ENCODE data around the gene CLDN34.
A peak's percentile ranks its signal among the peaks of the same experiment; 100 is the strongest.

The CLDN34 gene, protein sequence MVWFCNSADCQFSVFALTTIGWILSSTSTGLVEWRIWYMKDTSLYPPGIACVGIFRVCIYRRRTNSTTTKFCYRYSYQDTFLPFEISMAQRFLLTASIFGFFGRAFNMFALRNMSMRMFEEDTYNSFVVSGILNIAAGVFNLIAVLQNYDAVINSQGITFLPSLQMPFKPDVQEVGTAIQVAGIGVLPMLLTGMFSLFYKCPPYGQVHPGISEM

DNA sequence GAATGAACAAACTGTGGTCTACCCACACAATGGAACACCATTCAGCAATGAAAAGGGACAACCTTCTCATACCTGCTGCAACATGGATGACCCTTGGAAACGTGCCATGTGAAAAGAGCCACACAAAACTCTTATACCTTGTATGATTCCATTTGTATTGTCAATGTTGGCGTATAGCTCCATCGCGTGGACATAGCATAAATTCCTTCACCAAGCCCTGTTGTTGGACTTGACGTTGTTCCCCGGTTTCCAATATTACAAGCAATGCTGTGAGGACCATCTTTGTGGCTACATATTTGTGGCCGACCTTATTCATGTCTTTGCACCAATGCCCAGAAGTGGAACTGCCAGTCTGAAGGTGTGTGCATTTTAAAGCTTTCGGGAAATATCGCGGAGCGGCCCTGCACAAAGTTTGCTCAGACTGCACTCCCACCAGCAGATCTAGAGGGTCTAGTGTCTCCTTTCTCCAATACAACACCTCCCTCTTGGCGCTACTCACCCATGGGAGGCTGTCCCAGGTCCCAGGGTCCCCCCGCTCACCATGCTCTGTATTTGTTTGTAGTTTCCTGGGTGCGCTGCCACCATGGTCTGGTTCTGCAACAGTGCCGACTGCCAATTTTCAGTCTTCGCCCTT lies at the start of gene CLDN34:
Gene CLDN34 (plus strand): TSS at position 584 of the 634 bp plus-strand sequence. CDS start 0 bp downstream, at position 584.
- DNase-seq (ENCODE audit: low read depth) = no peak

DNA sequence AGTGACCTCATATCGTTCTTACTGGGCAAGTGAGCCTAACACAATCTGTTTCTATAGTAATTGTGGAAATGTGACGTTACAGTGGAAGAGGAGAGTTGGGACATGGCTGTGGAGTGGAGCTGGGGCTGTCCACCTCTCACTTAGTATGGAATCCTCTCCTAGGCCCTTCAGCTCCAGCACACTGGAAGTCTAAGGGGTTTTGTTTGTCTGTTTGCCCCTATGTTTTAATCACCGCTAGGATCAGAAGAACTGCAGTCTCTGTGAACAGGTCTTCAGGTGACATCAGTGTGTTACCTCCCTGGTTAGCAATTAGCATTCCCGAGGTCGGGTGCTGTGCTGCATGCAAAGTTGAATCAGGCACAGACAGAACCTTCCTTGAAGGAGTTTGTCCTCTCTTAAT lies 49.3 kb upstream of the CLDN34 start:
- no peak for DNase-seq (ENCODE audit: low read depth)

DNA sequence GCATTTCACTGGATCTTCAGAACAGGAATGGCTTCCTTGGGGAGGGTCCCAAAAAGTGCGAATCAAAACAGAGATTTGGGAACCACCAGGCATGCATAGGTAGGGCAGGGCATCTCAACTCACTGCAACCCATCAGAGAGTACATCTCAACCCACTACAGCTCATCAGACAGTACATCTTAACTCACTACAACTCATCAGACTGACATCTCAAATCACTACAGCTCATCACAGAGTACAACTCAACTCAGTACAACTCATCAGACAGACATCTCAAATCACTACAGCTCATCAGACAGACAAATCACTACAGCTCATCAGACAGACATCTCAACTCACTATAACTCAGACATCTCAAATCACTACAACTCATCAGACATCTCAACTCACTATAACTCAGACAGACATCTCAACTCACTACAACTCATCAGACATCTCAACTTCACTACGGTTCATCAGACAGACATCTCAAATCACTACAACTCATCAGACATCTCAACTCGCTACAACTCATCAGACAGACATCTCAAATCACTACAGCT lies 47.5 kb upstream of the CLDN34 start:
- no peak for DNase-seq (ENCODE audit: low read depth)

DNA sequence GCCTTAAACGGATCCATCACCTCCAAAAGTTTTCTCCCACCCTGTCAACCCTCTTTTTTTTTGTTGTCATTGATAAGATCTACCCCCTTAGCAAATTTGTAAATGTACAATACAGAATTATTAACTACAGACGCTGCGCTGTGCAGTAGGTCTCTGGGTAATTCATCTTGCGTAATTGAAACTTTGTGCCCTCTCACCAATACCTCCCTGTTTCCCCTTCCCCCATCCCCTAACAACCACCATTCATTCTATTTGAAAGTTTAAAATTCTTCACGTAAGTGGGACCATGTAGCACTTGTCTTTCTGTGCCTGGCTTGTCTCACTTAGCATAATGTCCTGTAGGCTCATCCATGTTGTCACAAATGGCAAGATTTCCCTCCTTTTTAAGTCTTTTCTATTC lies 45.8 kb upstream of the CLDN34 start:
- no peak for DNase-seq (ENCODE audit: low read depth)

DNA sequence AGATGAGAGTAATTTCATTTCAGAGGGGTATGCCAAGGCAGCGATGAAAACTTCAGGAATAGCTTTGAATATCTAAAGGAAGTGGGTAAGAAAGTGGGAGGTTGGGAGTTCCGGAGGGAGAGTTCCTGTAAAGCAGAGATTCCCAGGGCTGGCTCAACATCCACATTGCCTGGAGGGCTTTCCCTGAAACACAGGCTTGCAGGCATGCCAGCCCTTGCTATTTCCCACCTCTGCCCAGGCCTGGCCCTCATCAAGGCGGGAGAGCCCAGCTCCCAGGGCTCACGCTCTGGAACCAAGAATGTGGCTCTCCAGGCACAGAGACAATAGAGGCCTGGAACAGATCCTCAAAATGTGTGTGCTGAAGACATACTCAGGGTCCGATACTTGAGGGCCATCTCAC lies 43.8 kb upstream of the CLDN34 start:
- no peak for DNase-seq (ENCODE audit: low read depth)

DNA sequence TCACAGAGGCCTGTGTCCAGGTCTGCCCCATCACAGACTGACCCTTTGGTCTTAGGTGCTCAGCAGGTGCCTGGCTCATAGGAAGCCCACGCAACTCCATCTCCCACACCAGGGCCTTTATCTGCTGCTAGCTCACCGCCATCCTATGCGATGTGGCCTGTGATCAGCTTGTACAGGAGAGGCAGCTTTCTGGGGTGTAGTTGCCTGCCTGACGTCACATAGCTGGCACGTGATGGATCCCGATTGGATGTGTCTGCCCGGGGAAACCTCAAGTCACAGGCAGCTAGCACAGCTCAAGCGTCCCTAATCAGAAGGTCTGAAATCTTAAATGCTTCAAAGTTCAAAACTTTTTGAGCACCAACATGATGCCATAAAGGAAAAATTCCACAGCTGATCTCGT lies 41.2 kb upstream of the CLDN34 start:
- DNase-seq (ENCODE audit: low read depth) = no peak

DNA sequence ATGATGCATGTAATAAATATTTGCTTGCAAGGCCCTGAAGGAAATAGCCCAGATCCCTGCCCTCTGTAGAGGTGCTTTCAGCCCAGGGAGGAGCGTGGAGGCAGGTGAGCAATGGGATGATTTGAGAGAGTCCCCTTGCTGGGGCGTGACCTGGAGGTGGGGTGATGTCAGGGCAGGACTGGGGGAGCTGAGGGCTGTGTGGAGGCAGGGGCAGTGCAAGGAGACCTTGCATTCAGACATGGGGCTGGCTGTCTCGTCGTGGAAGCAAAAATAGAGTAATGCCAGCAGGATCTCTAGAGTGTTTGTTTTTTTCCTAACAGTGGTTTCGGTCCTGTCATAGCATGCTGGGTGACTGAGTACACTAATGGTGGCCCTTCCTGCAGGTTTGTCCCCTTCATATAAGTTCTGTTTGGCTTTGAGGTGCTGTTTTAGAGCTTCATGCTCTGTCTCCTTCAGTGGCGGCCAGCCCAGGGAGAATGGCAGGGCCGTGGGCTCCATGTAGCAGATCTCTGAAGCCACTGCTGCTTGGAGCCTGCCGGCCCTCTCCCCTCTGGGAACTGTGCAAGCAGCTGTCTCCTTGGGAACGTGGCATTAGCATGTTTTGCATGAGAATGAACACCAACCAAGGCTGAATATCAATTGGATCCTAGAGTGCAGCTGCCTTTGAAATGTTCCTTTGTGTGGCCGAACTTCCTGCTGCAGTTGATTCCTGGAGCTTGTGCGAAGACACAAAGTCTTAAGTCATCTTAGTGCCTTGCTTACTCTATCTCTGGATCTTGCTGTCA lies 39.3 kb upstream of the CLDN34 start:
- DNase-seq (ENCODE audit: low read depth) = no peak

DNA sequence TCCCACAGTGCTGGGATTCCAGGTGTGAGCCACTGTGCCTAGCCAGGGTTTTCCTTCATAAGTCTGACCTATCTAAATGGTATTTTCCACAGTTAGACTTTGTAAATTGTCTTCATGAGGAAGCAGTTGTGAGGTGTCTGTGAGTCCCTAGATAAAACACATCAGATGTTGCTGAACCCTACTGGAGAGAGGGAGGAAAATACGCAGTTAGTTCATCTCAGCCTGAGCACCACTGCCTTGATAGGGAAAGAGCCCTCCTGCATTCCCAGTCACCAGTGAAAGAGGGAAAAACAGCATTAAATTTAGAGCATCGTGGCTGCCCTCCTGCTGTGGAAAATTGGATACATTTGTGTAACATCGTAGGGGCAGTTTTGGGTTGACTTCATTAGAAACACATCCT lies 31.7 kb upstream of the CLDN34 start:
- DNase-seq (ENCODE audit: low read depth) = no peak

DNA sequence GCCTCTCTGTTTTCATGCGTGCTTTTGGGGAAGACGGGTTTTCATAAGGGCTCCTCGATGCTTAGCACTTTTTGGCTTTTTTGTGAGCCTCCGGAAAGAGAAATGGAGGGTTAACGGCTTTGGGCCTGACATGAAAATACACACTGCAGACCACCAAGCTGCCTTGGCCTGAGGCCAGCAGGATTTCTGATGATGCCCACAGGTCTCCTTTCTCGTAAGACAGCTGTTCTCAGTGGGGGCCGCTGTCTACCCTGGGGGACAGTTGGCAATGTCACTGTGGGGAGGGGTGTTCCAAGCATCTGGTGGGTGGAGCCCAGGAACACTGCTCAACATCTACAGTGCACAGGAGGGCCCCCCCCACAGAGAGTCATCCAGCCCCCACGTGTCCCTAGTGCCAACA lies 29.4 kb upstream of the CLDN34 start:
- no peak for DNase-seq (ENCODE audit: low read depth)

DNA sequence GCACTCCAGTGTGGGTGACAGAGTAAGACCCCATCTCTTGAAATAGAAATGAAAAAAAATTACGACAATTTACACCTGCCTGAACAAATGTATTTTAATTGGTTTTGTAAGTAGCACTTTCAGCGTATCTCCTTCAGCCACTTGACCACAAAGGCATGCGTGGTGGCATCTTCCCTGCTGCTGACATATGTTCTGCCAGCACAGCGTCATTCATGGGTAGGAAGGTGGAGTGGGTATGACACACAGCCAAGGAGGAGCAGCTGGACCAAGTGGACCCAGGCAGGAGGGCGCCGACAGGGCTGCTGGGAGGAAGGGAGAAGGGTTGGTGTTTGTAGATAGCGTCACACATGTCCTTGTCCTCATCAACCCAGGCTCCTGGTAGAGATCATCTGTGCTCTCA lies 28.6 kb upstream of the CLDN34 start:
- DNase-seq (ENCODE audit: low read depth) = no peak

DNA sequence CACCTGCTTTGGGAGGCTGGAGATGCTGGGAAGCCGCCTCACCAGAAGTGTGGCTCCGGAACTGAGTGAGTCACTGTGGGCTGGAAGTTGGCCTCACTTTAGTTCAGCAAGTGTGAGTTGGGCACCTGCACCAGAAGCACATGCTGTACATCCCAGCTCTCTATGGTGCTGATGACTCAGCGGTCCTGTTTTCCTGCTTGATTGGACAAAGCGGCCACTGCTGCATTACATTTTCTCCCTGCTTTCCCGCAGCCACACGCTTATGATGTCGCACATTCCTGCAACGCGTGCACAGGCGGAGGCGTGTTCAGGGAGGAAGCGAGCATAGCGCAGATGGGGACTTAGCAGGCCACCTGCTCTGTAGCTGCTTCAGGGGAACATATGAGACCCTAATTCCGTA lies 26.7 kb upstream of the CLDN34 start:
- no peak for DNase-seq (ENCODE audit: low read depth)

DNA sequence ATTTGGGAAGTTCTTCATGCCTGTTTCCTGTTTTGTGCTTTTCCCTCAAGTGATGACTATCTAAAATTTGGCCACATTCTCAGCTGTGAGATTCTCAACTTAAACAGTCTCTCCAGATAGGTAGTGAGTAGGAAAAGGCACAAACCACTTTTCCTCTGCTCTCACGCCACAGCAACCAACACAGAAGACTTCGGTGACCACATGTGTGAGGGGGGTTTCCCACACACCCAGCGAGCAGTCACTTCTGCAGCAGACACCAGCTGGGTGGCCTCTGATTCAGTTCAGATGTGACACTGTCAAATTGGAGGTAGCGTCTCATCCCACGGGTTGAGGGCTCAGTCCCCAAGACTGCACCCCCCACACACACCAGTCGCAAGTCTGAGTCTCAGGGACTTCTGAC lies 25.1 kb upstream of the CLDN34 start:
- no peak for DNase-seq (ENCODE audit: low read depth)

DNA sequence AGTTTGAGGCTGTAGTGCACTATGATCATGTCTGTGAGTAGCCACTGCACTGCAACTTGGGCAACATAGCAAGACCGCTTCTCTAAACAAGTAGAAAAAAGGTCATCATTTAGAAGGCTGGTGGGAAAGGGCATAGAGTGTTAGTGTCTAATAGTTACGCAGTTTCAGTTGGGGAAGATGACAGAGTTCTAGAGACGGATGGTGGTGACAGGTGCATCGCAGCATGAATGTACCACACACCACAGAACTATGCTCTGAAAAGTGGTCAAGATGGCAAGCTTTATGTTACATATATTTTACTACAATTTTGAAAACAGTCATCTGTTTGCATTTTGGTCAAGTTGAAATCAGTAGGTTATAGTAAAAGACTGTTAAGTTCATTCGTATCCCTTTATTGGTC lies 23.7 kb upstream of the CLDN34 start:
- DNase-seq (ENCODE audit: low read depth) = no peak

DNA sequence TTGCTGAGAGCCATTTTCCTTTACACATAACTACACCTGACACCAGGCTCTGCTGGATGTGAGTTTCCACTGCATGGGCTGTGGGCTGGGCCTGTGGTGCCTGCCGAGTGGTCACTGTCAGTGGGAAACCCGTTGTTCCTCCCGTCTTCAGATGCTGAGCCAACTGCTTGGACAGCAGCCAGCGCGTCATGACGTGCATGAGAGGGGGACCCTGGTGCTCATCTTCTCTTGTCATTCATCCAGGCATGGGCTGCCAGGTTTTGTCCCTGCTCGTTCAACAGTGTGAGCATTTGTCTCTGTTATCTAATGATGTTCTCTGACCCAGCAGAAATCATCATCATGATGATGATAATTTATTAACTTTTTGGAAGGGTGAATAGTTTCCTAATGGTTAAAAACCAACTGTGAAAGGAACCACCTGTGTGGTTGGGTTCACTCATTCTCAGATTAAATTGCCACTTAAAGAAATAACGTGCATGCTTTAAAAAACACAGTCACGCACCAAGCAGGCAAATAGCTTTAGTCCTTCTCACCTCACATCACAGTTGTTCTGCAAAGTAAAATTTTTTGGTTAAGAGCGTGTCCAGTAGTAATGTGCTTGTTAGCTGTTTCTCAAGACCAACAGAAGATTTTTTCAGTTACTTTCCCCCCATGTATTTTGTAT lies 19.9 kb upstream of the CLDN34 start:
- no peak for DNase-seq (ENCODE audit: low read depth)

DNA sequence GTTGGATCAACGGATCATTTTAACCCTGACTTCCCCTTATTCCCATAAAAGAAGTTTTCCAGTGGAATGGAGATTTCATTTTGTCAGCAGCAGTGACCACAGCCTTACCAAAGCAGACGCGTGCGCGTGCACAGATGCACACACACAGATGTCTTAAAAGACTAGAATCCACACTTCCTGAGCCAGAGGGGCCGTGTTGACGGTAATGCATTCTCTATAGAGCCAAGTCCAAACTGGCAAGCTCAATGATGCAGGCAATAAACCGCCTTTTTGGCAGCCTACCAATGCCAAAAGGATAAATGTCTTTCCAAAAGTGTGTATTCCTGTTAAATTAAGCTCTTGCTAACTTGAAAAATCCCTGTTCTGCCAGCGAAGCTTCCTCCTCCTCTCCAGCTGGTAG lies 18.8 kb upstream of the CLDN34 start:
- DNase-seq (ENCODE audit: low read depth) = no peak

DNA sequence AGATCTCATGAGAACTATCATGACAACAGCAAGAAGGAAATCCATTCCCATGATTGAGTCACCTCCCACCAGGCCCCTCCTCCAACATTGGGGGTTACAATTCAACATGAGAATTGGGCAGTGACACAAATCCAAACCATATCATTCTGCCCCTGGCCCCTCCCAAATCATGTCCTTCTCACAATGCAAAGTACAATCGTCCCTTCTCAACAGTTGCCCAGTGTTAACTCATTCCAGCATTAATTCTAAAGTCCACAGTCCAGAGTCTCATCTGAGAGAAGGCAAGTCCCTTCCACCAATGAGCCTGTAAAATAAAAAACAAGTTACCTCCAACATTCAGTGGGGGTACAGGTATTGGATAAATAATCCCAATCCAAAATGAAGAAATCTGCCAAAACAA lies 14.9 kb upstream of the CLDN34 start:
- DNase-seq (ENCODE audit: low read depth) = no peak

DNA sequence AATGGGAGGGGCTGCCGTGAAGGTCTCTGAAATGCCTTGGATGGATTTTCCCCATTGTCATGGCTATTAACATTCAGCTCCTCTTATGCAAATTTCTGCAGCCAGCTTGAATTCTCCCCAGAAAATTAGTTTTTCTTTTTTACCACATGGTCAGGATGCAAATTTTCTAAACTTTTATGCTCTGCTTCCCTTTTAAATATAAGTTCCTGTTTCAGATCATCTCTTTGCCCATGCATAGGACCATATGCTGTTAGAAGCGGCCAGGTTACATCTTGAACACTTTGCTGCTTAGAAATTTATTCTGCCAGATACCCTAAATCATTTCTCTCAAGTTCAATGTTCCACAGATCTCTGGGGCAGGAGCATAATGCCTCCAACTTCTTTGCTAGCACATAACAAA lies 13.8 kb upstream of the CLDN34 start:
- DNase-seq (ENCODE audit: low read depth) = no peak

DNA sequence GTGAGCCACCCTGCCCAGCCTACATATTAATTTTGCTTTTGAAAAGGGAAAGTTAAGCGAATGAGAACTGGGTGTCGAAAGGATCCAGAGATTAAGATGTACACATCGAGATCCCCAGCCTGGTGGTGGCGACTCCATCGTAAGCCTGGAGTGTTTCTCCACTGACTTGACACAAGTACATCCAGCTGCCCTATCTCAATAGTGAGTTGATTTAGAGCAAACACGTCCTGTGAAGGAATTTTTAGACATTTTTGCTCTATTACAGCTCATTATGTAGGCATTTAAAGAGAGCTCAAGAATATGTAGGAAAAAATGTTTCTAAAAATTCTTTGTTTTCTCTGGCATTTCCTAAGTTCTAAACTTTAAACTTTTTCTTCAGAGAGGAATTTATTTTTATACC lies 11.7 kb upstream of the CLDN34 start:
- DNase-seq (ENCODE audit: low read depth) = peak; percentile 27

DNA sequence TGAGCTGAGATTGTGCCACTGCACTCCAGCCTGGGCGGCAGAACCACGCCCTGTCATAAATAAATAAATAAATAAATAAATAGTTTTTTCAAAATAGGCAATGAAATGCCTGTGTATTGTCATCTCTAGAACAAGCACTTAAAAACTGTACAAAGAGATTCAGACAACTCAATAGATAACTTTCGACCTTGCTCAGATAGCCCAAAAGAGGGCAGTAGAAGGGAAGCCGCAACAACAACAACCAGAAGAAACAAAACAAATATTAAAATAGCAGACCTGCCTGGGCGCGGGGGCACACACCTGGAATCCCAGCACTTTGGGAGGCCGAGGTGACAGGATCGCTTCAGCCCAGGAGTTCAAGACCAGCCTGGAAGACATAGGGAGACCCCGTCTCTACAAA lies 9.4 kb upstream of the CLDN34 start:
- no peak for DNase-seq (ENCODE audit: low read depth)

DNA sequence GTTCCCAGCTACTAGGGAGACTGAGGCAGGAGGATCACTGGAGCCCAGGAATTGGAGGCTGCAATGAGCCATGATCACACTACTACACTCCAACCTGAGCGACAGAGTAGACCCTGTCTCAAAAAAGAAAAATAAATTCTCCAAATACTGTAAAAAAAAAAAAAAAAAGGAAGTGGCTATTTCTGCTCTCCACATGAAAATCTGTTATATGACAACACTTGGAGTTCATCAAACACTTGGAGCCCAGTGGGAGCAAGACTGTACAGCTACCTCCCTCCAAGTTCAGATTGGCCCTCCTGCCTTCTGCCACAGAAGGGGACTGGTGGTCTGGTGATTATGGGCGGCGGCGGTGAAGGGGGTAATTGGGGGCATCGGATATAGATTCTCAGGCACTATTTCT lies 9.0 kb upstream of the CLDN34 start:
- no peak for DNase-seq (ENCODE audit: low read depth)

DNA sequence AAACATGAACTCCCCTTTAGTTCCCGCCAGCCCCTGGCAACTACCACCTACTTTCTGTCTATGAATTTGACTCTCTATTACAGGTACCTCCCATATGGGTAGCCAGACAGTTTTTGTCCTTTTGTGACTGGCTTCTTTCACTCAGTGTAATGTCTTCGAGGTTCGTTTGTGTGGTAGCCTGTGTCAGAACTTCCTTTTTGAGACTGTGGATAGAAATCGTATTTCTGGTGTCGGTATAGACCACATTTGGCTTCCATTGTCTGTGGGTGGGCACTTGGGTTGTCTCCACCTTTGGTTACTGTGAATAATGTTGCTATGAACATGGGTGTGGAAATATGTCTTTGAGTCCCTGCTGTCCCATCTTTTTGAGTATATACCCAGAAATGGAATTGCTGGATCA lies 5.4 kb upstream of the CLDN34 start:
- no peak for DNase-seq (ENCODE audit: low read depth)

DNA sequence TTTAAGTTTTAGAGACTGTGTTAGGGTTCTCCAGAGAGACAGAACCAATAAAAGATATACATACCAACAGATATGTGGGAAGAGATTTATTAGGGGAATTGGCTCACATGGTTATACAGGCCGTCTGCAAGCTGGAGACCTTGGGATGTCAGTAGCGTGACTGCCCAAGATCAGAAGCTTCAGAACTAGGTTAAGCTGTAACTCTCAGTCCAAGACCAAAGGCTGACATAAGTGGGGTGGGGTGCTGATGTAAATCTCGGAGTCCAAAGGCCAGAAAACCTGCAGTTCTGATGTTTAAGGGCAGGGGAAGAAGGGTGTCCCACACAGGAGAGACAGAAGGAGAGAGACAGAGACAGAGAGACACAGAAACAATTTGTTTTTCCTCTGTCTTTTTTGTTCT lies 10.5 kb downstream of the CLDN34 start:
- DNase-seq (ENCODE audit: low read depth) = no peak

DNA sequence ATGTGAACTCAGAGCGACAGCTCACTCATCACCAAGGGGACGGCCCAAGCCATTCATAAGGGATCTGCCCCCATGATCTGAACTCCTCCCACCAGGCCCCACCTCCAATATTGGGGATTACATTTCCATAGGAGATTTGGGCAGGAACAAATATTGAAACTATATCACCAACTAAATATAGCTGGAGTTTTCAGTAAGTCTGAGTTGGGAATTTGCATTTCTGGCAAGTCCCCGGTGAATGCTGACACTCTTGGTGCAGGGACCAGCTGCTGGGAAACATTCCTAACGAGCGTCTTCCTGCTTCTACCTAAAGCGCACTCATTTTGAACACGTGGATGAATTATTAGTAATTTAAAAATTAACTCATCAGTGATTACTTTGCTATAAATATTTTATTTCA lies 13.2 kb downstream of the CLDN34 start:
- no peak for DNase-seq (ENCODE audit: low read depth)

Measured in HS-27A (cell line).